ENCODE measurements around the gene MAGEE2. TPM values are rescaled to one million over a fixed set of nuclear protein-coding genes. Genes with fewer than 3 reads are reported as not detected.
"Not testable (repeated sequence)": the region's sequence is repeated elsewhere in the genome, so short reads cannot be mapped to it uniquely, and the experiment has no call there.

Gene MAGEE2
- total RNA-seq: not detected in 2 replicates

DNA sequence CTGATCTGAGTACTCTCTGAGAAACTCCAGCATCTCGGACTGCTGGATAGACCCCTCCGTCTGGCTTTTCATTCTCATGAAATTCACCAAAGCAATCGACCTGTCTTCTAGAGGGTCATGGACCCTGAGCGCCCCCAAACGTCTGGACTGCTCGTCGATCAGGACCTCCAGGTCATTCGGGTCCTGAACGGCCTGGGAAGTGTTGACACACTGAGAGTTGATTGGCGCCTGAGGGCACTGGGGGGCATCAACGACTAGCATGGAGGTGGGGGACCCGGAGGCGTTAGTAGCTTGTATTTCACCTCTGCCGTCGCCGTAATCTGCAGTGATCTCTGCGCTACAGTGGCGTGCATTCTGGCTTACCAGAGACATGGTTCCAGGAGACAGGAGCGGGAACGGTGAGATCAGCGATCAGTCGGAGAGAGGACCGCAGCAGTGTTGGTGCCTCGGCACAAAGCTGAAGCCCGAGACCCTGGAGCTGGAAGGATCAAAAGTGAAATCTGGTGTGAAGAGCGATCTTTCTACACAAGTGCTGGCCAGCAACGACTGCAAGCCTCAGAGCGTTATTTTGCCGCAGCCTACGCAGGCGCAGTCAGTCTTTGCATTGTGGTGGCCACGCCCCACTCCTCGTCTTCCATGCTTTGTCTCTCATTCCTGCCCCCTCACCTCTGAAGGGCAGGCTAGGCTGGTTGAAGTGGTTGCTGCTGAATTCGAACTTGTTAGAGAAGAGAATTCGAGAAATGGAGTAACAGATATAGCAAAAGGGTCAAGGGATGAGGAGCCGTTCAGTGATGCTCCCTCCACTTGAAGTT is at the start of gene MAGEE2:
Gene MAGEE2, minus strand, starts transcription at position 575 of the 812 bp plus-strand sequence. Its CDS starts 203 bp downstream, at position 372.
- H2AFZ ChIP-seq (ENCODE audit: low read length): no peak within 1 kb of the TSS
- DNase-seq (ENCODE audit: insufficient read length, low spot score, missing footprints): no peak

DNA sequence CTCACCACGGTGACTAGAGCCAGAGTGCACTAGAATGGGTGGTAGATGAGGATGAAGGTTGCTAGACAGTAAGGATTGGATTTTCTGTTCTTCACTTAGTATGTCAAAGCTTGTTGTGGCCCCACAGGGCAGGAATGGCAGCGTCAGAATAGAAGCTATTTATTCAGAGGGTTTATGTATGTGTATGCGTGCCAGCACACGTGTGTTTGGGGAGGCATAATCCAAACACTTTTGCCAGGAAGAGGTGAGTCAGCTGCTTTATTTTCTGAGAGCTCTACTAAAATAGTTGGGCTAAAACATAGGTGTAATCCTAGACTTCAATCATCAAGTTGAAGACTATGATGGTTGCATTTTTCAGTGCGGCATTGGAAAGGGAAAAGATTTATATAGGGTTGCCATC is 1.2 kb upstream of the MAGEE2 start:
- TF ChIP-seq, protein P1, sequence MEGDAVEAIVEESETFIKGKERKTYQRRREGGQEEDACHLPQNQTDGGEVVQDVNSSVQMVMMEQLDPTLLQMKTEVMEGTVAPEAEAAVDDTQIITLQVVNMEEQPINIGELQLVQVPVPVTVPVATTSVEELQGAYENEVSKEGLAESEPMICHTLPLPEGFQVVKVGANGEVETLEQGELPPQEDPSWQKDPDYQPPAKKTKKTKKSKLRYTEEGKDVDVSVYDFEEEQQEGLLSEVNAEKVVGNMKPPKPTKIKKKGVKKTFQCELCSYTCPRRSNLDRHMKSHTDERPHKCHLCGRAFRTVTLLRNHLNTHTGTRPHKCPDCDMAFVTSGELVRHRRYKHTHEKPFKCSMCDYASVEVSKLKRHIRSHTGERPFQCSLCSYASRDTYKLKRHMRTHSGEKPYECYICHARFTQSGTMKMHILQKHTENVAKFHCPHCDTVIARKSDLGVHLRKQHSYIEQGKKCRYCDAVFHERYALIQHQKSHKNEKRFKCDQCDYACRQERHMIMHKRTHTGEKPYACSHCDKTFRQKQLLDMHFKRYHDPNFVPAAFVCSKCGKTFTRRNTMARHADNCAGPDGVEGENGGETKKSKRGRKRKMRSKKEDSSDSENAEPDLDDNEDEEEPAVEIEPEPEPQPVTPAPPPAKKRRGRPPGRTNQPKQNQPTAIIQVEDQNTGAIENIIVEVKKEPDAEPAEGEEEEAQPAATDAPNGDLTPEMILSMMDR (IDR thresholded peaks at IDR 0.05; ENCODE audit: extremely low read depth, low read depth, low read length): no peak
- Histone ChIP-seq H3K27me3 (ENCODE audit: insufficient read depth, low read length) (no peaks in the 10 kb centered on the region), H3K36me3 (ENCODE audit: insufficient read depth, low read length) (no peaks in the 10 kb centered on the region), H2AFZ (ENCODE audit: low read length) (no peak overlapping the region), H3K4me3 (ENCODE audit: insufficient read depth, low read length) (no peak overlapping the region), H3K79me2 (ENCODE audit: insufficient read depth, low read length) (no peaks in the 10 kb centered on the region), H3K27ac (ENCODE audit: low read depth, low read length) (no peak overlapping the region), H3K4me1 (ENCODE audit: insufficient read depth, low read length) (no peaks in the 10 kb centered on the region), H4K20me1 (ENCODE audit: insufficient read depth, low read length) (no peaks in the 10 kb centered on the region), H3K4me2 (ENCODE audit: insufficient read depth, low read length) (no peak overlapping the region), H3K9me3 (ENCODE audit: low read depth, low read length) (peaks cover 2% of the 10 kb centered on the region)
- DNase-seq (ENCODE audit: insufficient read length, low spot score, missing footprints): no peak

More for the DNA sequence above, at the start of gene MAGEE2:
- no peaks in the 10 kb centered on the region for H3K4me1 ChIP-seq (ENCODE audit: insufficient read depth, low read length)
- no peak within 1 kb of the TSS for H3K4me3 ChIP-seq (ENCODE audit: insufficient read depth, low read length)
- TF ChIP-seq, protein P1 (IDR thresholded peaks at IDR 0.05; ENCODE audit: extremely low read depth, low read depth, low read length): no peak
- no peaks in the 10 kb centered on the region for H3K79me2 ChIP-seq (ENCODE audit: insufficient read depth, low read length)
- H4K20me1 ChIP-seq (ENCODE audit: insufficient read depth, low read length): no peaks in the 10 kb centered on the region
- no peaks in the 10 kb centered on the region for H3K9me3 ChIP-seq (ENCODE audit: low read depth, low read length)
- no peak within 1 kb of the TSS for H3K4me2 ChIP-seq (ENCODE audit: insufficient read depth, low read length)
- no peaks in the 10 kb centered on the region for H3K36me3 ChIP-seq (ENCODE audit: insufficient read depth, low read length)
- H3K27me3 ChIP-seq (ENCODE audit: insufficient read depth, low read length): no peaks in the 10 kb centered on the region
- no peak within 1 kb of the TSS for H3K27ac ChIP-seq (ENCODE audit: low read depth, low read length)

DNA sequence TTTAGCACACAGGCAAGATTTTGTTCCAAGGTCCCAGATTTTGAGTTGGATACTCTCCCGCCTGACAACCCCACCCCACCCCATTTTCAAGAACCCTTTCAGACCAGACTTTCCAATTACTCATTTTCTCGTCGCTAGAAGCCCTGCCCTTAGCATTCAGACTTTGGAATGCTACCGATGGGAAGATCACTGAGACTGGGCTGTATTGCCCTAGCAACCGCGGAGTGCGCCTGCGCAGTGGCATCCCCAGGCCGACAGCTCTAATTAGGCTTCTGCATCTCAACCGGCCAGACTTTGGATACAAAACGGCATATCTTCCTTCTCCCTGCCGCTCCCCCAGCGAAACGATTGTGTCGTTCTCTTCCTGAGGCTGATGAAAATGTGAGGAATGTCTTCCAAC is 3.4 kb downstream of the MAGEE2 start:
- DNase-seq (ENCODE audit: insufficient read length, low spot score, missing footprints): no peak
- Histone ChIP-seq H3K4me1 (ENCODE audit: insufficient read depth, low read length) (no peaks in the 10 kb centered on the region), H3K4me2 (ENCODE audit: insufficient read depth, low read length) (no peak overlapping the region), H3K4me3 (ENCODE audit: insufficient read depth, low read length) (no peak overlapping the region), H3K79me2 (ENCODE audit: insufficient read depth, low read length) (no peaks in the 10 kb centered on the region), H3K9me3 (ENCODE audit: low read depth, low read length) (no peaks in the 10 kb centered on the region), H4K20me1 (ENCODE audit: insufficient read depth, low read length) (no peaks in the 10 kb centered on the region), H3K27ac (ENCODE audit: low read depth, low read length) (no peak overlapping the region), H3K36me3 (ENCODE audit: insufficient read depth, low read length) (no peaks in the 10 kb centered on the region), H3K27me3 (ENCODE audit: insufficient read depth, low read length) (no peaks in the 10 kb centered on the region), H2AFZ (ENCODE audit: low read length) (no peak overlapping the region)
- TF ChIP-seq, protein P1 (IDR thresholded peaks at IDR 0.05; ENCODE audit: extremely low read depth, low read depth, low read length): no peak

DNA sequence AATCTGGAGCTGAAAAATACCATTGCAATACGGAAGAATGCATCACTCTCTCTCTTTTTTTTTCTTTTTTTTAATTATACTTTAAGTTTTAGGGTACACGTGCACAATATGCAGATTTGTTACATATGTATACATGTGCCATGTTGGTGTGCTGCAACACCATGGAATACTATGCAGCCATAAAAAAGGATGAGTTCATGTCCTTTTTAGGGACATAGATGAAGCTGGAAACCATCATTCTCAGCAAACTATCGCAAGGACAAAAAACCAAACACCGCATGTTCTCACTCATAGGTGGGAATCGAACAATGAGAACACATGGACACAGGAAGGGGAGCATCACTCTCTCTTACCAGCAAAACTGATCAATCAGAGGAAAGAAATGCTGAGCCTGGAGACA is 17.0 kb downstream of the MAGEE2 start:
- not testable (repeated sequence) for H3K4me2 ChIP-seq (ENCODE audit: insufficient read depth, low read length); H3K36me3 ChIP-seq (ENCODE audit: insufficient read depth, low read length); H3K27ac ChIP-seq (ENCODE audit: low read depth, low read length)

More for the DNA sequence above, 17.0 kb downstream of the MAGEE2 start:
- H3K4me1 ChIP-seq (ENCODE audit: insufficient read depth, low read length); H4K20me1 ChIP-seq (ENCODE audit: insufficient read depth, low read length); H3K79me2 ChIP-seq (ENCODE audit: insufficient read depth, low read length); DNase-seq (ENCODE audit: insufficient read length, low spot score, missing footprints); H3K4me3 ChIP-seq (ENCODE audit: insufficient read depth, low read length); H2AFZ ChIP-seq (ENCODE audit: low read length); H3K27me3 ChIP-seq (ENCODE audit: insufficient read depth, low read length); H3K9me3 ChIP-seq (ENCODE audit: low read depth, low read length): not testable (repeated sequence)

Data from osteoblast (primary cell).